Measurements from ENCODE around the gene NKD2.
"Not testable (repeated sequence)": the region's sequence is repeated elsewhere in the genome, so short reads cannot be mapped to it uniquely, and the experiment has no call there.

The NKD2 gene

GRCh38 chr5:1073239-1074102 is 64.9 kb downstream of the NKD2 start:
- no peak for DNase-seq (ENCODE audit: low spot score)

DNA sequence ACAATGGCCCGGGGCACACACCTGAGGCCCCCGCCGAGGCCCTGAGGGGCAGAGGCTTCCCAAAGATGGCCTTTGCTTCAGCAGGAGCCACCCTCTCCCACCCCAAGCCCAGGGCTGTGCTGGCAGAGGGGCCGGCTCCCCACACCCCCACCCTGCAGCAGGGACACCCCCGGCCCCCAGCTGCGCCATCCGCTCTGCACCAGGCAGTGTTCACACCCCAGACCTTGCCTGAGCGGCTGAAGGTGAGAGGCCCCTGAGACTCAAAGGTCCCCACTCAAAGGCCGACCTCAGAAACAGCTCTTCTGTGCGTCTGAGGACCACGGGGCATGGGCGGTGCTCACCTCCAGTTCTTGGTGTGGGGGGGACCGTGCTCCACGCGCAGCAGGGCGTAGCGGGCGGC is 65.6 kb downstream of the NKD2 start:
- DNase-seq (ENCODE audit: low spot score), result no peak

- no peak for DNase-seq (ENCODE audit: low spot score)
Observed at GRCh38 chr5:1074816-1075554, 66.4 kb downstream of the NKD2 start.

DNA sequence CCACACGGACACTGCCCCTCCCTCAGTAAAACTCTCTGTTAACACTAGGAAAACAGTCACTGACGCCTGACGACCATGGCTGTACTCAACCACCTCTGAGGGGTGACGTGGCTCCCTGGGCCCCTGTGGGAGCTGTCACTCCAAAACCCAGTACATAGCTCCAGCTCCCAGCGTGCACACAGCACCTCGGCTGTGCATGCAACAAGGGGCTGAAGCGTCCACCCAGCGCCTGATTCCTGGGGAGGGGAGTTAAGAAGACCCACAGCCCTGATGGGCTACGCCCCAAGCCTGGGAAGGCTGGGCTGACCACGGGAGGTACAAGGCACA is 66.9 kb downstream of the NKD2 start:
- DNase-seq (ENCODE audit: low spot score), result no peak

DNA sequence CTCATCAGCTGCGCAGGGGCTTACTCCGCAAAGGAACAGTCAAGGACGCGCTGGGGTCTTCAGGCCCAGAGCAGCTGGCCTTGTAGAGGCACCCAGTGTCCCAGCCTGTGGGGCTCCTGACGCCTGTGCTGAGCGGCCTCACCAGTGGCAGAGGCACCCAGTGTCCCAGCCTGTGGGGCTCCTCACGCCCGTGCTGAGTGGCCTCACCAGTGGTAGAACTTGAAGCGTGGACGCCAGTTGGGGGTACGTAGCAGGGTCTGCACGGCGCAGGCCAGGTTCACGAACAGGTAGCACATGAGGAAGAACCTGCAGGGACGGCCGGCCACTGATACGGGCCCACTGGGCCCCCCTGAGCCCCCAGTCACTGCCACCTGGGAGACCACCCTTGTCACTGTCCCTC is 67.3 kb downstream of the NKD2 start:
- no peak for DNase-seq (ENCODE audit: low spot score)

GRCh38 chr5:1076406-1076805 is 67.8 kb downstream of the NKD2 start:
- DNase-seq (ENCODE audit: low spot score), result no peak

DNA sequence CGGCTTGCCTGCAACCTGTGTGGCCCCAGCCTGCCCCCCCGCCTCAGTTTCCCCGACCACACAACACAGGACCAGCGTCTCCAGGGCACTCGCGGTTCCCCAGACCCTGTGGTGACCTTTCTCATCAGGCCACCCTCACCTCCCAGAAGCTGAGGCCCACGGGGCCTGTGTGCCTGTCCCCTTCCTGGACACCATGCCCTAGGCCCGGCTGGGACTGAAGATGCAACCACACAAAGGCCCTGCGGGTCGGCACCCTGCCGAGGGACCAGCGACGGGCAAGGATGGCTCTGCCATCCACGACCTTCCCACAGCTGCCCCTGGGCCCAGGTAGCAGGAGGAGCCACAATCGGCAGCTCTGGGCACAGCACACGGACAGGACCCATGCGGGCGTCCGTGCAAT is 68.4 kb downstream of the NKD2 start:
- DNase-seq (ENCODE audit: low spot score), result no peak

DNA sequence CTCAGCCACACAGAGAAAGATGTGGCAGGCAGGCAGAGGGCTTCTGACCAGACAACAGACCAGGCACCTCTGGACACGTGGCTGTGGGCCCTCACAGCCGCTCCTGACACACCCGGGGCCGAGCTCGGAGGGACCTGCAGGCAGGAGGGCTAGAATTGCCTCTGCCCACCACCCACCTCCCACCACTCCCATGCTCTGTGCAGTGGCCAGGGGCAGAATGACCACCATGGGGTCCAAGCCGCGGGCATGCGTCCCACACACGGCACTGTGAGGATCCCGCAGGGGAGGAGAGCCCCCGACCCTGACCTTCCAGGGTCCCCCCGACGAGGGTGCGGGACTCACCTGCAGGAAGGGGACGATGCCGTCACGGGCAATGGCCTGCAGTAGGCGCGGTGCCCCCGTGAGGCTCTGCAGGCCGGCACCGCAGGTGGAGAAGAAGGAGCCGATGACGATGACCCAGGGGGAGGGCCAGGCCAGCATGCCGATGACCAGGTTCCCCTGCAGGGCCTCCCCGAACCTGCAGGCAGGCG is 69.0 kb downstream of the NKD2 start:
- DNase-seq (ENCODE audit: low spot score), result no peak

DNA sequence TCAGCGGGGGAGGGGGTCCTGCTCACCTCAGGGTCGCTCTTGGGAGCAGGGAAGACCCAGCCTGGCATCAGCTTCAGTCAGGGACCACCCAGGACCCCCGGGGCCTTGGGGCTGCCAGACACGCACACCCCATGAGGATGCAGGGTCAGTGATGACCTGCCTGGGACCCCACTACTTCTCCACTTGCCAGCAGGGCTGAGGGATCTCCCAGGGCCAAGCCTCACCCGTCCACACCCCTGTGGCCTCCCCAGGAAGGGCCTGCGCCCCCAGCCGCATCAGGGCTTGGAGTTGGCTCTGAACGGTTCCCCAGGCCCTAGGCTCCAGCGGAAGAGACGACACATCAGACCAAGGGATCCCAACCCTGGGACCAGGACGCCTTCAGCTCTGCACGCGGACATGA is 69.6 kb downstream of the NKD2 start:
- no peak for DNase-seq (ENCODE audit: low spot score)

DNA sequence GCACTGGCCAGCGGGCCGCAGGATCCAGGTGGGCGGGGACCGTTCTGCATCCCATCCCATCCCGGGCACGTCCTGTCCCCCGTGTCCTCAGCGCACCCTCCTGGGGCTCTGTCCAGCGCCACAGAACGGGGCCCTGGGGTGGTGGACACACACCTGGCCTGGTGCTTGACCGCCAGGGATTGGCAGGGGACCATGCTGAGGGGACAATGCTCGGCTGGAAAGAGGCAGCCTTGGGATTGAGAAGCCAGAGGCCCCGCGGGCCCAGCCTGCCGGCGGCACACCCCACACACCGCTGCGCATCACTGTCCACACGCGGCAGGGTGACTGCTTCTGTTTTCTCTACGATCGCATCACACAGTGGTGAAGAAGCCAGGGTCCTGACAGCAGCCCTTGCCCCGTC is 70.2 kb downstream of the NKD2 start:
- no peak for DNase-seq (ENCODE audit: low spot score)

DNA sequence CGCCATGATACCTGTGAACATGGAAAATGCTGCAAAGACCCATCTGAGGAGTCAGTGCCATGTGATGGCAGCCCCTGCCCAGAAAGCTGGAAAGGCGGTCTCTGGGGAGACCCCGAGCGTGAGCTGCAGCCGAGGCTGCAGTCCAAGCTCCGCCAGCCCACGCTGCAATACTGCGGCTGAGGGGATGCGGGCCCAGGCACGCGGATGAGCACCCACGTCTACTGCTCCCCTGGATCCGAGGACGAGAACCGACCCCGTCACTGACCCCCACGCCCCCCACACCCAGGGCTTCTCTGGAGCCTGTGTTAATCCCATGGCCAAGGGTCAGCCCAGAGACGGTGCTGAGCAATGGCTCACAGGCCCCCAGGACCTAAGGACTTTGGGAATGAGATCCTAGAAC is 70.9 kb downstream of the NKD2 start:
- DNase-seq (ENCODE audit: low spot score), result no peak

- DNase-seq (ENCODE audit: low spot score), result no peak
Observed at GRCh38 chr5:1079961-1080360, 71.4 kb downstream of the NKD2 start.

DNA sequence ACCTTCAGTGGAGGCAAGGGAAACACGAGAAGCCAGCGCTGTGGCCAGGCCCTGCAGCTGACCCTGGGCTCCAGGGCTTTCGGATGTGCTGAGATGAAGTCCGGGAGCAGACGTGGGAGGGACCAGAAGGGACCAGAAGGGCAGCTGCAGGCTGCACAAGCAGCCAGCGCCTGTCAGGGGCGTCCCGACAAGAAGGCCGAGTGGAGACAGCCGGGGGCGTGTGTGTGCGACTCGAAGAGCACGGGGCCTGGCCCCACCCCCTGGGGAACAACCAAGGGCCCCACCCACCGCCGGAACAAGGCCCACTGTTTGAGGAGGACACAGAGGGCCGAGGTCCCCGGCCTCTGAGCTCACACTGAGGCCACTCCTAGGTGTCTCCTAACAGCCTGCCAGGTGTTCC is 71.8 kb downstream of the NKD2 start:
- DNase-seq (ENCODE audit: low spot score), result no peak

- DNase-seq (ENCODE audit: low spot score), result no peak
Observed at GRCh38 chr5:1081519-1081918, 72.9 kb downstream of the NKD2 start.

- not testable (repeated sequence) for DNase-seq (ENCODE audit: low spot score)
Observed at GRCh38 chr5:1083026-1083425, 74.4 kb downstream of the NKD2 start.

- DNase-seq (ENCODE audit: low spot score), result no peak
Observed at GRCh38 chr5:1083823-1084605, 75.4 kb downstream of the NKD2 start.

DNA sequence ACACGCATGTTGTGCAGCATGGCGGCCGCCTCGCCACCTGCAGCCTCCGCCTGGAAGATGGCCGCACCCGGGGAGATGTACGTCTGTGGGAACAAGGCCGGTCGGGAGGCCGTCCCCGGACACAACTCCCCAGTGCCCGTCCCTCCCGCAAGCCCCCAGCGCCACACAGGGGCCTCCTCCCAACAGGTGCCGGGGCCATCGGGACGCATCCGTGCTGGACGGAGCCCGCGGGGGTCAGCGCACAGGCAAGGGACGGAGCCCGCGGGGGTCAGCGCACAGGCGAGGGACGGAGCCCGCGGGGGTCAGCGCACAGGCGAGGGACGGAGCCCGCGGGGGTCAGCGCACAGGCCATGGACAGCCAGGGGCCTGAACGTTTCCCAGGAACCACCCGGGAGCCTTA is 76.8 kb downstream of the NKD2 start:
- no peak for DNase-seq (ENCODE audit: low spot score)

- DNase-seq (ENCODE audit: low spot score), result no peak
Observed at GRCh38 chr5:1086137-1086536, 77.5 kb downstream of the NKD2 start.

GRCh38 chr5:1086871-1087270 is 78.3 kb downstream of the NKD2 start:
- no peak for DNase-seq (ENCODE audit: low spot score)

GRCh38 chr5:1087428-1087827 is 78.8 kb downstream of the NKD2 start:
- DNase-seq (ENCODE audit: low spot score), result no peak

DNA sequence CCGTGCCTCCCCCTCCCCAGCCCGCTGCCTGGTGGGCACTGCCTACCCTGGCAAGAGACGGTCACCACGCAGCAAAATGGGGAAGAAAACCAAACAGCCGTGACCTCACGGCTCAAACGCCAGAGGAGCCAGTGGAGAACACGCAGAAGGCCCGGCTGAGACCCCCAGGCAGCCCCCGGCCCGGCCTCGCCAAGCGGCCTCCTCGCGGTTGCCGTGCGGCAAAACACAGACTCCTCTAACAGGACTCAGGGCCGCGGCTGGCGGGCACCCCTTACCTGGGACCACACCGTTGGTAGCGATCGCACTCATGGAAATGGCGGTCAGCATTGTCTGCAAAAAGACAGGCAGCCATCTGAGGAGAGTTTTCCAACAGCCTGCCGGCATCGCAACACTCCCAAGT is 79.4 kb downstream of the NKD2 start:
- DNase-seq (ENCODE audit: low spot score), result no peak
